Spleen (tissue), 11 donors: ENCODE results near the gene INTS1. TPM values are rescaled to one million over a fixed set of nuclear protein-coding genes. Genes with fewer than 3 reads are reported as not detected.

ENCODE experiments used
- DNase-seq: peaks from one replicate; pipeline ENCODE4 v3.0.0-alpha.2; 2020
- H3K27ac ChIP-seq, 8 donors: fragments of 200-600 bp; sonication (generic) in 7 of 8; 1 replicate in 4 of 8; 2 replicates in 4 of 8; pipeline versions ENCODE4 v1.5.0 to v1.8.0; 2016 to 2021; ENCODE audit warnings: inconsistent platforms in 4 of 8, mild to moderate bottlenecking in 4 of 8, moderate library complexity in 1 of 8
- H3K27me3 ChIP-seq, 7 donors: fragments of 200-600 bp; sonication (generic) in 6 of 7; replicated peaks in 1 of 7; 1 replicate in 4 of 7; 2 replicates in 3 of 7; pipeline versions ENCODE4 v1.5.0 to v1.8.0; 2016 to 2021; ENCODE audit warnings: inconsistent platforms in 3 of 7, mild to moderate bottlenecking in 1 of 7
- H3K36me3 ChIP-seq, 6 donors: fragments of 200-600 bp; sonication (generic) in 5 of 6; 1 replicate in 4 of 6; 2 replicates in 2 of 6; pipeline versions ENCODE4 v1.5.0 to v1.8.0; 2016 to 2021; ENCODE audit warnings: inconsistent platforms in 2 of 6
- H3K4me1 ChIP-seq, 6 donors: fragments of 200-600 bp; sonication (generic) in 5 of 6; 1 replicate in 3 of 6; 2 replicates in 3 of 6; pipeline versions ENCODE4 v1.5.0 to v1.8.0; 2016 to 2021; ENCODE audit warnings: inconsistent platforms in 3 of 6
- H3K4me3 ChIP-seq, 8 donors: fragments of 200-600 bp; sonication (generic) in 7 of 8; 1 replicate in 4 of 8; 2 replicates in 4 of 8; pipeline versions ENCODE4 v1.5.0 to v1.8.0; 2016 to 2021; ENCODE audit warnings: inconsistent platforms in 4 of 8, mild to moderate bottlenecking in 4 of 8, moderate library complexity in 2 of 8
- H3K9me3 ChIP-seq, 8 donors: fragments of 200-600 bp; sonication (generic) in 7 of 8; 1 replicate in 4 of 8; 2 replicates in 4 of 8; pipeline versions ENCODE4 v1.5.0 to v1.8.0; 2016 to 2021; ENCODE audit warnings: inconsistent platforms in 4 of 8
- CTCF ChIP-seq, 11 experiments: fragments of 200-600 bp in 7 of 11; fragments of 450-650 bp in 4 of 11; sonication (generic) in 4 of 11; IDR thresholded peaks in 8 of 11; conservative IDR thresholded peaks in 3 of 11; 1 replicate in 7 of 11; 2 replicates in 4 of 11; pipeline versions ENCODE4 v1.4.0 to v1.8.0; 2016 to 2021; ENCODE audit warnings: antibody characterized with exemption in 11 of 11, inconsistent platforms in 4 of 11, mild to moderate bottlenecking in 1 of 11
- POLR2A ChIP-seq, 3 donors: fragments of 450-650 bp; IDR thresholded peaks; one replicate each; pipeline ENCODE4 v1.5.1; 2017; ENCODE audit warnings: antibody characterized with exemption in 3 of 3, mild to moderate bottlenecking in 1 of 3
- POLR2AphosphoS5 ChIP-seq, 3 donors: sonication (generic); formaldehyde crosslinking; IDR thresholded peaks; one replicate each; pipeline ENCODE4 v1.5.1; 2017; ENCODE audit warnings: antibody characterized with exemption in 3 of 3
- WGBS, 5 donors: extraction: QIAGEN DNeasy Blood & Tissue Kit in 3 of 5; methylation state at CpG; one replicate each; pipeline versions ENCODE4 v1.1.5 to v1.1.7; 2013 to 2018; 5-methylcytosine and 5-hydroxymethylcytosine counted together
- intact Hi-C: fragments of 100-400 bp; cut with DNase I; formaldehyde crosslinking; loops from one replicate; pipeline ENCODE4 v1.15.0; 2023; ENCODE audit warnings: low total_unique reads
- polyA plus RNA-seq, 3 donors: library from polyadenylated mRNA; stranded (reverse); fragments of 200-250 nt; gene quantifications; one replicate each; pipeline ENCODE4 v1.2.1, GENCODE V29; 2013
- total RNA-seq, 7 donors: library from RNA; depleted of rRNA in 3 of 7; stranded (reverse); fragments of >200 nt in 3 of 7; fragmentation: NEBNext Ultra II Directional in 4 of 7; extraction: Animal tissue kit (Norgen Biotek cat#: 25700) in 4 of 7; gene quantifications; one replicate each; pipeline versions ENCODE4 v1.1.0 to v1.2.1, GENCODE V29; 2016 to 2021
- donor health status: healthy with polysubstance abuse.
- donor health status: DM: no; HTN: no; CAD: no; lungs with moderate emphysema.
- donor health status: DM: no; HTN: no; CAD: no.
- donor health status: Bipolar disorder and iron deficiency.
- donor health status: healthy.
- donor health status: DM: no; HTN: no; CAD: no.
- donor health status: DM: yes; HTN: yes; CAD: no.

The INTS1 gene
- total and polyA plus RNA-seq, 10 donors = 47.3 to 126 (median 79.7) TPM

GRCh38 chr7:1424041-1424440, 80.1 kb downstream of the INTS1 start:
- WGBS, 5 donors = 79 to 83% (median 82%) methylated on average over 8 to 12 of the region's 12 CpGs
- TF ChIP-seq POLR2A (IDR thresholded peaks at IDR 0.05) (no peak), POLR2AphosphoS5 (IDR thresholded peaks at IDR 0.05) (no peak), CTCF (IDR thresholded peaks at IDR 0.05 in 8 of 11, conservative IDR thresholded peaks at IDR 0.05 in 3 of 11) (no peak)
- no peak overlapping the region for H3K27ac ChIP-seq
- peaks cover 0 to under 1% (median 0%) of the 10 kb centered on the region in 6 donors for H3K4me1 ChIP-seq
- H3K36me3 ChIP-seq = no peaks in the 10 kb centered on the region
- H3K27me3 ChIP-seq = peaks cover 0 to 53% (median 4%) of the 10 kb centered on the region in 7 donors
- no peak for DNase-seq
- H3K4me3 ChIP-seq = no peak overlapping the region
- intact Hi-C loops = no loop called here
- no peaks in the 10 kb centered on the region for H3K9me3 ChIP-seq

GRCh38 chr7:1423264-1423811, 80.9 kb downstream of the INTS1 start:
- H3K4me3 ChIP-seq = no peak overlapping the region
- peaks cover 0 to under 1% (median 0%) of the 10 kb centered on the region in 6 donors for H3K4me1 ChIP-seq
- H3K36me3 ChIP-seq = no peaks in the 10 kb centered on the region
- TF ChIP-seq POLR2AphosphoS5 (IDR thresholded peaks at IDR 0.05) = no peak
- no peak for TF ChIP-seq CTCF (IDR thresholded peaks at IDR 0.05 in 8 of 11, conservative IDR thresholded peaks at IDR 0.05 in 3 of 11)
- TF ChIP-seq POLR2A (IDR thresholded peaks at IDR 0.05) = no peak
- no peaks in the 10 kb centered on the region for H3K9me3 ChIP-seq
- intact Hi-C loops = no loop called here
- peaks cover 0 to 51% (median 4%) of the 10 kb centered on the region in 7 donors for H3K27me3 ChIP-seq
- no peak overlapping the region for H3K27ac ChIP-seq
- no peak for DNase-seq
- 58 to 69% (median 60%) methylated on average over 5 of the region's 5 CpGs for WGBS, 5 donors

GRCh38 chr7:1422512-1423263, 81.5 kb downstream of the INTS1 start:
- no peak for DNase-seq
- TF ChIP-seq POLR2AphosphoS5 (IDR thresholded peaks at IDR 0.05) (no peak), POLR2A (IDR thresholded peaks at IDR 0.05) (no peak), CTCF (IDR thresholded peaks at IDR 0.05 in 8 of 11, conservative IDR thresholded peaks at IDR 0.05 in 3 of 11) (no peak)
- H3K36me3 ChIP-seq = no peaks in the 10 kb centered on the region
- intact Hi-C loops = no loop called here
- 38 to 54% (median 40%) methylated on average over 20 to 24 of the region's 24 CpGs for WGBS, 5 donors
- no peaks in the 10 kb centered on the region for H3K9me3 ChIP-seq
- H3K4me3 ChIP-seq = no peak overlapping the region
- peaks cover 0 to 51% (median 4%) of the 10 kb centered on the region in 7 donors for H3K27me3 ChIP-seq
- no peak overlapping the region for H3K27ac ChIP-seq
- peaks cover 0 to 7% (median 0%) of the 10 kb centered on the region in 6 donors for H3K4me1 ChIP-seq

- H3K4me3 ChIP-seq = no peak overlapping the region
- intact Hi-C loops = no loop called here
- peaks cover 0 to 15% (median 0%) of the 10 kb centered on the region in 6 donors for H3K4me1 ChIP-seq
- WGBS, 5 donors = 72 to 93% (median 89%) methylated on average over 5 to 8 of the region's 8 CpGs; no CpG with 5 or more reads in 1 of the 5 donors
- peaks cover 0 to 52% (median 4%) of the 10 kb centered on the region in 7 donors for H3K27me3 ChIP-seq
- no peak for TF ChIP-seq POLR2A (IDR thresholded peaks at IDR 0.05)
- TF ChIP-seq CTCF (IDR thresholded peaks at IDR 0.05 in 8 of 11, conservative IDR thresholded peaks at IDR 0.05 in 3 of 11) = no peak
- TF ChIP-seq POLR2AphosphoS5 (IDR thresholded peaks at IDR 0.05) = no peak
- no peaks in the 10 kb centered on the region for H3K36me3 ChIP-seq
- no peak overlapping the region for H3K27ac ChIP-seq
- DNase-seq = no peak
- H3K9me3 ChIP-seq = no peaks in the 10 kb centered on the region
These were observed 82.2 kb downstream of the INTS1 start for GRCh38 chr7:1421946-1422345.
